K562 (cell line): ENCODE data around the gene SNRNP40. TPM values are rescaled to one million over a fixed set of nuclear protein-coding genes. Genes with fewer than 3 reads are reported as not detected.
A peak's percentile ranks its signal among the peaks of the same experiment; 100 is the strongest.

ENCODE experiments used
- ATAC-seq: fragments of 200-7000 bp; cut with Tn5 transposase; 3 replicates; pipeline ENCODE4 v1.9.1; 2020; ENCODE audit warnings: moderate library complexity
- Bru-seq: library from RNA; stranded (reverse); fragments of 400-500 nt; gene quantifications from one replicate; lab custom pipeline; 2021; lab: Mats Ljungman, UMichigan
- BruChase-seq, 2 experiments: library from RNA; stranded (reverse); fragments of 400-500 nt; gene quantifications; one replicate each; lab custom pipeline; 2021; lab: Mats Ljungman, UMichigan
- BruUV-seq: library from RNA; stranded (reverse); fragments of 400-500 nt; replicated peaks from 2 replicates; lab custom pipeline; 2021; lab: Mats Ljungman, UMichigan
- CTCF ChIA-PET: fragments of 300-600 bp; formaldehyde crosslinking; extraction: SDS; loops from one replicate; lab custom pipeline; 2021; ENCODE audit warnings: low intra/inter-chr PET ratio; lab: Yijun Ruan, JAX
- POLR2A ChIA-PET: fragments of 300-600, 350-650 bp; sonication (Branson Sonifier 250); formaldehyde crosslinking; extraction: SDS; loops from one replicate; lab custom pipeline; 2021; ENCODE audit warnings: antibody characterized with exemption, inconsistent platforms; lab: Yijun Ruan, JAX
- DNase-seq, 4 experiments: peaks; one replicate each; pipeline versions ENCODE4 v3.0.0 to v3.0.0-alpha.2; 2011 to 2018; ENCODE audit warnings: low spot score in 3 of 4, mixed read lengths in 3 of 4; ENCODE audit errors: extremely low read depth in 1 of 4
- FAIRE-seq: peaks from 2 replicates; lab custom pipeline; 2011; peaks lifted over from hg19 to GRCh38; lab: Jason Lieb, UNC
- H2AFZ ChIP-seq: 2 replicates; pipeline ENCODE4 v1.6.0; 2011; ENCODE audit warnings: low read depth, low read length, control low read depth, inconsistent platforms
- H3K27ac ChIP-seq: fragments of 200-600 bp; 3 replicates; pipeline ENCODE4 v1.8.0; 2011; ENCODE audit warnings: low read depth, mild to moderate bottlenecking, control low read depth, inconsistent platforms, low read length, moderate library complexity, mixed read lengths; ENCODE audit errors: extremely low read depth
- H3K27me3 ChIP-seq, 2 experiments: fragments of 300-600 bp in 1 of 2; 2 replicates in 1 of 2; 3 replicates in 1 of 2; pipeline versions ENCODE4 v1.6.0 to v1.8.0; 2011; ENCODE audit warnings: inconsistent platforms in 2 of 2, low read length in 2 of 2, mild to moderate bottlenecking in 1 of 2, mixed read lengths in 1 of 2, moderate library complexity in 1 of 2; ENCODE audit not compliant: control insufficient read depth in 2 of 2, insufficient read depth in 2 of 2
- H3K36me3 ChIP-seq: fragments of 300-600 bp; 3 replicates; pipeline ENCODE4 v1.8.0; 2011; ENCODE audit warnings: mild to moderate bottlenecking, low read length, inconsistent platforms; ENCODE audit not compliant: control insufficient read depth, insufficient read depth
- H3K4me1 ChIP-seq, 2 experiments: fragments of 200-600 bp in 1 of 2; replicated peaks in 1 of 2; 2 replicates in 1 of 2; 3 replicates in 1 of 2; pipeline versions ENCODE4 v1.5.1 to v1.8.0; 2011; ENCODE audit warnings: inconsistent platforms in 2 of 2, low read length in 2 of 2, mild to moderate bottlenecking in 1 of 2, mixed read lengths in 1 of 2, moderate library complexity in 1 of 2; ENCODE audit not compliant: control insufficient read depth in 2 of 2, insufficient read depth in 2 of 2
- H3K4me2 ChIP-seq: 2 replicates; pipeline ENCODE4 v1.6.1; 2011; ENCODE audit warnings: low read length, control low read depth, inconsistent platforms, mixed read lengths; ENCODE audit not compliant: insufficient read depth
- H3K4me3 ChIP-seq: fragments of 200-600 bp; sonication (generic), shearing (Covaris generic); 2 replicates; pipeline ENCODE4 v1.5.1; 2016; ENCODE audit warnings: control low read depth, inconsistent platforms
- H3K79me2 ChIP-seq: fragments of 200-600 bp; 3 replicates; pipeline ENCODE4 v1.8.0; 2011; ENCODE audit warnings: low read length, inconsistent platforms; ENCODE audit not compliant: control insufficient read depth, insufficient read depth
- H3K9ac ChIP-seq, 2 experiments: 2 replicates each; pipeline versions ENCODE4 v1.6.0 to v1.6.1; 2011; ENCODE audit warnings: low read depth in 2 of 2, low read length in 2 of 2, control low read depth in 1 of 2, inconsistent platforms in 1 of 2, mild to moderate bottlenecking in 1 of 2, mixed read lengths in 1 of 2; ENCODE audit not compliant: insufficient read depth in 1 of 2
- H3K9me1 ChIP-seq: one replicate; pipeline ENCODE4 v1.6.0; 2011; ENCODE audit warnings: inconsistent platforms, mild to moderate bottlenecking, low read length, moderate library complexity; ENCODE audit not compliant: control insufficient read depth, insufficient read depth
- H3K9me3 ChIP-seq: replicated peaks from 2 replicates; pipeline ENCODE4 v1.5.1; 2011; ENCODE audit warnings: low read depth, low read length, inconsistent platforms; ENCODE audit not compliant: control insufficient read depth, insufficient read depth
- H4K20me1 ChIP-seq: replicated peaks from 2 replicates; pipeline ENCODE4 v1.6.1; 2011; ENCODE audit warnings: low read length, inconsistent platforms, mixed read lengths; ENCODE audit not compliant: control insufficient read depth, insufficient read depth
- CBX3 ChIP-seq, 2 experiments: IDR thresholded peaks; 1 replicate in 1 of 2; 2 replicates in 1 of 2; pipeline ENCODE4 v1.6.1; 2012; ENCODE audit warnings: inconsistent platforms in 2 of 2, low read length in 2 of 2, borderline replicate concordance in 1 of 2, control low read depth in 1 of 2
- EHMT2 ChIP-seq: fragments of 450-650 bp; IDR thresholded peaks from 2 replicates; pipeline ENCODE4 v1.6.1; 2018; ENCODE audit warnings: antibody characterized with exemption
- ESRRB ChIP-seq: fragments of 250-450 bp; sonication (Bioruptor Pico); IDR thresholded peaks from 2 replicates; pipeline ENCODE4 v1.5.0; 2020; ENCODE audit warnings: mild to moderate bottlenecking, moderate library complexity, borderline replicate concordance
- GATA2 ChIP-seq: sonication (generic); formaldehyde crosslinking; IDR thresholded peaks from 2 replicates; pipeline ENCODE4 v1.4.0; 2020; ENCODE audit warnings: mild to moderate bottlenecking, missing genetic modification reagents
- NFRKB ChIP-seq: fragments of 450-650 bp; IDR thresholded peaks from 2 replicates; pipeline ENCODE4 v1.6.1; 2016; ENCODE audit warnings: low read depth
- NR2F6 ChIP-seq: fragments of 450-650 bp; formaldehyde crosslinking; IDR thresholded peaks from 2 replicates; pipeline ENCODE4 v1.4.0; 2020; ENCODE audit warnings: mild to moderate bottlenecking
- RBM39 ChIP-seq: fragments of 200-400 bp; formaldehyde crosslinking; optimal IDR thresholded peaks from 2 replicates; pipeline ENCODE3; 2018; ENCODE audit warnings: low read depth, low read length
- SIN3B ChIP-seq: fragments of 450-650 bp; IDR thresholded peaks from 2 replicates; pipeline ENCODE4 v1.6.1; 2017; ENCODE audit warnings: low read depth, mild to moderate bottlenecking, moderate library complexity
- SMARCE1 ChIP-seq: fragments of 450-650 bp; IDR thresholded peaks from 2 replicates; pipeline ENCODE4 v1.7.1; 2016; ENCODE audit warnings: mild to moderate bottlenecking
- SRSF7 ChIP-seq: fragments of 200-400 bp; formaldehyde crosslinking; optimal IDR thresholded peaks from 2 replicates; pipeline ENCODE3; 2017; ENCODE audit warnings: mild to moderate bottlenecking, low read depth, low read length
- TFE3 ChIP-seq: fragments of 450-650 bp; formaldehyde crosslinking; IDR thresholded peaks from 2 replicates; pipeline ENCODE4 v1.4.0; 2020; ENCODE audit warnings: mild to moderate bottlenecking, mixed read lengths
- ZNF140 ChIP-seq: fragments of 250-450 bp; sonication (Bioruptor Pico); IDR thresholded peaks from 2 replicates; pipeline ENCODE4 v1.8.0; 2021; ENCODE audit warnings: moderate library complexity, mild to moderate bottlenecking, inconsistent platforms
- ZNF253 ChIP-seq: fragments of 250-450 bp; sonication (Bioruptor Pico); conservative IDR thresholded peaks from 2 replicates; pipeline ENCODE4 v1.6.1; 2021; ENCODE audit warnings: mild to moderate bottlenecking
- ZNF311 ChIP-seq: fragments of 250-450 bp; sonication (Bioruptor Pico); IDR thresholded peaks from 2 replicates; pipeline ENCODE4 v1.4.0; 2020; ENCODE audit warnings: mild to moderate bottlenecking, moderate library complexity
- ZNF384 ChIP-seq: IDR thresholded peaks from 2 replicates; pipeline ENCODE4 v1.6.1; 2012; ENCODE audit warnings: low read depth, low read length, improper control_type of control experiment
- ZNF444 ChIP-seq: fragments of 250-450 bp; sonication (Bioruptor Pico); IDR thresholded peaks from 2 replicates; pipeline ENCODE4 v1.4.0; 2020; ENCODE audit warnings: mild to moderate bottlenecking, moderate library complexity
- ZZZ3 ChIP-seq: fragments of 450-650 bp; IDR thresholded peaks from 2 replicates; pipeline ENCODE4 v1.6.1; 2016; ENCODE audit warnings: antibody characterized with exemption, mild to moderate bottlenecking, moderate library complexity
- WGBS: fragments of 100-300 bp; shearing (Covaris generic); methylation state at CpG from one replicate; pipeline ENCODE4 v1.1.6; 2016; ENCODE audit warnings: low coverage, mixed read lengths; ENCODE audit not compliant: insufficient coverage; ENCODE audit errors: missing lambda C conversion rate; 5-methylcytosine and 5-hydroxymethylcytosine counted together
- in situ Hi-C: fragments of 300-500 bp; cut with MboI; formaldehyde crosslinking; loops from 4 replicates; pipeline ENCODE4 v1.15.0; 2018; ENCODE audit warnings: inconsistent platforms, mixed read lengths
- intact Hi-C: fragments of 100-400 bp; cut with micrococcal nuclease; formaldehyde crosslinking; loops from 2 replicates; pipeline ENCODE4 v1.14.2; 2022
- long read RNA-seq, 3 experiments: library from polyadenylated mRNA in 2 of 3; library from RNA in 1 of 3; unstranded in 2 of 3; stranded (forward) in 1 of 3; transcript quantifications; one replicate each; pipeline ENCODE4 v2.0.0, GENCODE V29; 2019 to 2022
- polyA minus RNA-seq, 3 experiments: library from RNA; depleted of rRNA, polyadenylated mRNA; stranded (reverse); fragments of >200 nt; gene quantifications; 2 replicates each; pipeline ENCODE4 v1.2.3, GENCODE V29; 2011
- polyA plus RNA-seq, 8 experiments: library from polyadenylated mRNA; depleted of rRNA in 4 of 8; stranded (reverse) in 5 of 8; unstranded in 3 of 8; fragments of >200 nt; fragmentation: Nextera tagmentation in 2 of 8; fragmentation: Illumina TruSeq in 1 of 8; extraction: Ambion mirVana in 2 of 8; extraction: Trizol in 1 of 8; gene quantifications; 2 replicates each; pipeline versions ENCODE4 v1.2.1 to v1.2.3, GENCODE V29; 2011 to 2014; ENCODE audit warnings: inconsistent platforms in 1 of 8, missing spikeins in 1 of 8
- total RNA-seq, 7 experiments: library from RNA; depleted of rRNA in 6 of 7; stranded (reverse); fragments of >200 nt in 6 of 7; fragmentation: Illumina TruSeq in 2 of 7; extraction: Trizol in 2 of 7; gene quantifications; 2 replicates each; pipeline versions ENCODE4 v1.2.1 to v1.2.3, GENCODE V29; 2011 to 2021; ENCODE audit warnings: low replicate concordance in 1 of 7

The SNRNP40 gene
- total RNA-seq (2011; cell fraction: chromatin; rRNA removed; ENCODE audit: low replicate concordance), result 175 and 251 TPM in 2 replicates
- total RNA-seq (2011; cell fraction: nucleolus; rRNA removed), result 114 and 139 TPM in 2 replicates
- total RNA-seq (2011; cell fraction: nucleoplasm; rRNA removed), result 164 and 175 TPM in 2 replicates
- total RNA-seq (2014; rRNA removed) (278 and 343 TPM in 2 replicates), total RNA-seq (2014; rRNA removed; fragmentation: Illumina TruSeq; extraction: Trizol) (198 and 205 TPM in 2 replicates), total RNA-seq (2015; rRNA removed; fragmentation: Illumina TruSeq; extraction: Trizol) (192 and 193 TPM in 2 replicates), total RNA-seq (2021) (163 and 164 TPM in 2 replicates), polyA plus RNA-seq (2011; rRNA removed) (184 and 230 TPM in 2 replicates), polyA plus RNA-seq (2014; fragmentation: Illumina TruSeq; extraction: Trizol) (147 and 155 TPM in 2 replicates), polyA plus RNA-seq (2014; fragmentation: Nextera tagmentation; extraction: Ambion mirVana) (10 to 100 TPM; 48.7 to 58.0 TPM), polyA plus RNA-seq (2014; rRNA removed) (158 and 209 TPM in 2 replicates), polyA minus RNA-seq (2011; rRNA and poly(A)+ RNA removed) (305 and 349 TPM in 2 replicates), Bru-seq, nascent RNA (percentile 93 among the genes with signal in this experiment), BruChase-seq, experiment 1, labeled RNA remaining after a 2-hour chase (percentile 96 among the genes with signal in this experiment), BruChase-seq, experiment 2, labeled RNA remaining after a 6-hour chase (percentile 97 among the genes with signal in this experiment)
- polyA plus RNA-seq (2011; cell fraction: cytosol; rRNA removed), result 182 and 183 TPM in 2 replicates
- polyA plus RNA-seq (2011; cell fraction: nucleus; rRNA removed), result 113 and 118 TPM in 2 replicates
- polyA plus RNA-seq (2012), result 80.7 and 123 TPM in 2 replicates
- 133 and 157 TPM in 2 replicates for polyA minus RNA-seq (2011; cell fraction: cytosol; rRNA and poly(A)+ RNA removed)
- polyA minus RNA-seq (2011; cell fraction: nucleus; rRNA and poly(A)+ RNA removed), result 58.4 and 89.9 TPM in 2 replicates
- long read RNA-seq, experiment 1, transcript SNRNP40-201 (10 exons, 1,597 nt), result major isoform, 472 of 549 reads
- long read RNA-seq, experiment 1, partial matches to known transcripts, result 19 of 549 reads
- long read RNA-seq, experiment 1, other reads (novel, unspliced or antisense), result 56 of 549 reads
- long read RNA-seq, experiment 2, transcript SNRNP40-201 (10 exons, 1,597 nt), result major isoform, 82 of 112 reads
- long read RNA-seq, experiment 2, partial matches to known transcripts, result 16 of 112 reads
- long read RNA-seq, experiment 2, other reads (novel, unspliced or antisense), result 9 of 112 reads
- long read RNA-seq, experiment 3, transcript SNRNP40-201 (10 exons, 1,597 nt), result major isoform, 335 of 365 reads
- long read RNA-seq, experiment 3, partial matches to known transcripts, result 3 of 365 reads
- long read RNA-seq, experiment 3, other reads (novel, unspliced or antisense), result 27 of 365 reads

- FAIRE-seq (peak; percentile 100), DNase-seq (peak; percentile 97 to 100 (median 98)), ATAC-seq (peak; percentile 98)
- Histone ChIP-seq H3K4me2 (peak within 1 kb of the TSS; percentile 93), H3K9me3 (no peaks in the 10 kb centered on the region), H3K36me3 (peaks cover 46% of the 10 kb centered on the region), H3K27me3 (no peaks in the 10 kb centered on the region), H4K20me1 (no peaks in the 10 kb centered on the region; the same call in 1 of the 2 replicates), H3K4me1 (peaks cover 5 to 17% of the 10 kb centered on the region in 2 experiments), H2AFZ (peak within 1 kb of the TSS; percentile 90), H3K9me1 (no peaks in the 10 kb centered on the region), H3K79me2 (peaks cover 94% of the 10 kb centered on the region), H3K9ac (peak within 1 kb of the TSS; percentile 98 to 100), H3K4me3 (peak within 1 kb of the TSS; percentile 80), H3K27ac (peak within 1 kb of the TSS; percentile 91)
- under 1% methylated on average over 53 of the region's 53 CpGs for WGBS
- ChIA-PET CTCF (no interaction called here), POLR2A (interaction anchor here (0.6 to 3.3 kb wide), 24 partner anchors 9 to 233 kb away, joined by 3 to 25 read pairs (median 4); no protein-coding TSS in a partner anchor)
- BruUV-seq, result no TSS peak
- intact Hi-C loops, result no loop called here
- in situ Hi-C loops, result no loop called here
- no peak for TF ChIP-seq ZNF384
- TF ChIP-seq NR2F6, result no peak
- TF ChIP-seq GATA2, result no peak
- TF ChIP-seq ESRRB (CRISPR knock-in tag), result no peak
- TF ChIP-seq ZNF253 (CRISPR knock-in tag), result no peak
- TF ChIP-seq NFRKB, result peak; percentile 99
- no peak for TF ChIP-seq RBM39
- no peak for TF ChIP-seq SRSF7
- no peak for TF ChIP-seq ZNF140 (CRISPR knock-in tag)
- TF ChIP-seq ZNF311 (CRISPR knock-in tag), result no peak
- no peak for TF ChIP-seq SMARCE1
- TF ChIP-seq TFE3 (CRISPR knock-in tag), result no peak
- TF ChIP-seq CBX3 (IDR thresholded peaks at IDR 0.05; ENCODE audit: borderline replicate concordance in 1 of 2, low read length in 2 of 2), result 0 out of 3 replicates have a peak, but pooled peaks of 1 of the 2 experiments have one; percentile 21
- no peak for TF ChIP-seq ZZZ3
- TF ChIP-seq ZNF444 (CRISPR knock-in tag), result no peak
- TF ChIP-seq EHMT2, result peak; percentile 11; the same call in 1 of the 2 replicates
- TF ChIP-seq SIN3B, result peak; percentile 80
These were observed at the start of gene SNRNP40, which contains the start of gene ZCCHC17 for GRCh38 chr1:31296486-31297276. SNRNP40 (minus strand) TSS chr1:31296788; CDS start chr1:31296751, 37 bp downstream. ZCCHC17 (plus strand) TSS chr1:31297032; CDS start chr1:31310099, 13,067 bp downstream.
